HEK293 (cell line): ENCODE measurements around the gene CPM.
A peak's percentile ranks its signal among the peaks of the same experiment; 100 is the strongest.

Experiments
- CTCF ChIA-PET: fragments of 350-600 bp; formaldehyde crosslinking; extraction: SDS; loops from one replicate; lab custom pipeline; 2021; ENCODE audit warnings: antibody characterized with exemption; lab: Yijun Ruan, JAX
- POLR2A ChIA-PET: fragments of 300-600 bp; formaldehyde crosslinking; extraction: SDS; loops from one replicate; lab custom pipeline; 2020; ENCODE audit warnings: antibody characterized with exemption, inconsistent platforms; lab: Yijun Ruan, JAX
- H3K27ac ChIP-seq: fragments of 200-500 bp; sonication (Bioruptor generic); 2 replicates; pipeline ENCODE4 v1.5.1; 2014; ENCODE audit warnings: low read depth, low read length, control low read depth, inconsistent platforms; ENCODE audit errors: extremely low read depth
- H3K36me3 ChIP-seq, 2 experiments: fragments of 200-500 bp in 1 of 2; sonication (Bioruptor generic) in 1 of 2; 1 replicate in 1 of 2; 2 replicates in 1 of 2; pipeline ENCODE4 v1.5.1; 2014 to 2017; ENCODE audit warnings: inconsistent platforms in 2 of 2, low read length in 2 of 2; ENCODE audit not compliant: control insufficient read depth in 2 of 2, insufficient read depth in 1 of 2
- H3K4me1 ChIP-seq: fragments of 200-500 bp; sonication (Bioruptor generic); 2 replicates; pipeline ENCODE4 v1.5.1; 2014; ENCODE audit warnings: mild to moderate bottlenecking, low read length, inconsistent platforms; ENCODE audit not compliant: control insufficient read depth, insufficient read depth
- H3K4me3 ChIP-seq: 2 replicates; pipeline ENCODE4 v1.5.1; 2011; ENCODE audit warnings: low read depth, mild to moderate bottlenecking, control low read depth, low read length, moderate library complexity
- H3K9me3 ChIP-seq: fragments of 200-500 bp; sonication (Bioruptor generic); 2 replicates; pipeline ENCODE4 v1.5.1; 2014; ENCODE audit warnings: low read depth, low read length, inconsistent platforms; ENCODE audit not compliant: control insufficient read depth, insufficient read depth
- EGR2 ChIP-seq: fragments of 450-650 bp; formaldehyde crosslinking; IDR thresholded peaks from 2 replicates; pipeline ENCODE4 v1.5.1; 2016; ENCODE audit warnings: low read depth, missing biosample characterization, missing genetic modification characterization
- GLIS1 ChIP-seq: fragments of 450-650 bp; formaldehyde crosslinking; IDR thresholded peaks from 2 replicates; pipeline ENCODE4 v1.5.1; 2016; ENCODE audit warnings: missing biosample characterization, missing genetic modification characterization
- REST ChIP-seq: fragments of 450-650 bp; formaldehyde crosslinking; IDR thresholded peaks from 2 replicates; pipeline ENCODE4 v1.5.1; 2016; ENCODE audit warnings: missing biosample characterization, missing genetic modification characterization
- ZBTB1 ChIP-seq: fragments of 450-650 bp; formaldehyde crosslinking; IDR thresholded peaks from 2 replicates; pipeline ENCODE4 v1.5.1; 2016; ENCODE audit warnings: missing biosample characterization, missing genetic modification characterization
- ZBTB48 ChIP-seq: fragments of 450-650 bp; formaldehyde crosslinking; IDR thresholded peaks from 2 replicates; pipeline ENCODE4 v1.5.1; 2016; ENCODE audit warnings: missing biosample characterization, missing genetic modification characterization
- ZFHX2 ChIP-seq: fragments of 450-650 bp; formaldehyde crosslinking; conservative IDR thresholded peaks from 2 replicates; pipeline ENCODE4 v1.5.1; 2016; ENCODE audit warnings: missing biosample characterization, missing genetic modification characterization
- ZIC2 ChIP-seq: fragments of 450-650 bp; formaldehyde crosslinking; IDR thresholded peaks from 2 replicates; pipeline ENCODE4 v1.5.1; 2016; ENCODE audit warnings: missing biosample characterization, missing genetic modification characterization
- ZNF274 ChIP-seq, 2 experiments: fragments of 200-500 bp in 1 of 2; fragments of 450-650 bp in 1 of 2; sonication (Bioruptor generic) in 1 of 2; formaldehyde crosslinking in 1 of 2; IDR thresholded peaks; 2 replicates each; pipeline versions ENCODE4 v1.5.1 to v1.6.1; 2014 to 2016; ENCODE audit warnings: borderline replicate concordance in 1 of 2, inconsistent platforms in 1 of 2, low read length in 1 of 2, missing biosample characterization in 1 of 2, missing genetic modification characterization in 1 of 2
- ZNF354C ChIP-seq: fragments of 450-650 bp; formaldehyde crosslinking; IDR thresholded peaks from 2 replicates; pipeline ENCODE4 v1.5.1; 2016; ENCODE audit warnings: missing biosample characterization, missing genetic modification characterization, low read depth, borderline replicate concordance
- ZSCAN30 ChIP-seq: fragments of 450-650 bp; IDR thresholded peaks from 2 replicates; pipeline ENCODE4 v1.5.1; 2018; ENCODE audit warnings: missing biosample characterization, mild to moderate bottlenecking, missing genetic modification characterization, moderate library complexity
- TF ChIP-seq, protein P1 (sequence below): fragments of 450-650 bp; formaldehyde crosslinking; IDR thresholded peaks from 2 replicates; pipeline ENCODE4 v1.5.1; 2016; ENCODE audit warnings: missing biosample characterization, missing genetic modification characterization
- TF ChIP-seq, protein P2 (sequence below): fragments of 450-650 bp; formaldehyde crosslinking; IDR thresholded peaks from 2 replicates; pipeline ENCODE4 v1.5.1; 2016; ENCODE audit warnings: missing biosample characterization, missing genetic modification characterization
- TF ChIP-seq, protein P3 (sequence below): fragments of 450-650 bp; formaldehyde crosslinking; IDR thresholded peaks from 2 replicates; pipeline ENCODE4 v1.5.1; 2017; ENCODE audit warnings: missing biosample characterization, missing genetic modification characterization

Gene CPM

DNA sequence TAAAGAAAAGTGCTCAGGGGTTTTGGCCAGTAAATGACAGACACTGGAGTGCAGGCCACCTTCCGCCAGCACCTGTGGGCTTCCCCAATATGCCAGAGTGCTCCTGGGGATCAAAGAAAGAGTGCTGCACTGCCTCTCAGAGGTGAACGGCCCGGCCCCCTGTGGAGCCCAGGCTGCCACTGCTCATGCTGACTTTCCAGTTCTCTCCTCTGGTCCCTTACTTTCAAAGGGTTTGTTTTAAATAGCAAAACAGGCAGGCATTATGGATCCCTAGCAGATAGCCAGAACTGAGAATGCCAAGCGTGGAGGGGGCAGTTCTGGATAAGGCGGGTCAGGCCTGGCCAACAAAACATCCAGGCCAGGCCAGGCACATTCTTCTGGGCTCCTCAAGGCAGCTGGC lies 65.4 kb downstream of the CPM start:
- no peak for TF ChIP-seq REST
- TF ChIP-seq, protein P1, sequence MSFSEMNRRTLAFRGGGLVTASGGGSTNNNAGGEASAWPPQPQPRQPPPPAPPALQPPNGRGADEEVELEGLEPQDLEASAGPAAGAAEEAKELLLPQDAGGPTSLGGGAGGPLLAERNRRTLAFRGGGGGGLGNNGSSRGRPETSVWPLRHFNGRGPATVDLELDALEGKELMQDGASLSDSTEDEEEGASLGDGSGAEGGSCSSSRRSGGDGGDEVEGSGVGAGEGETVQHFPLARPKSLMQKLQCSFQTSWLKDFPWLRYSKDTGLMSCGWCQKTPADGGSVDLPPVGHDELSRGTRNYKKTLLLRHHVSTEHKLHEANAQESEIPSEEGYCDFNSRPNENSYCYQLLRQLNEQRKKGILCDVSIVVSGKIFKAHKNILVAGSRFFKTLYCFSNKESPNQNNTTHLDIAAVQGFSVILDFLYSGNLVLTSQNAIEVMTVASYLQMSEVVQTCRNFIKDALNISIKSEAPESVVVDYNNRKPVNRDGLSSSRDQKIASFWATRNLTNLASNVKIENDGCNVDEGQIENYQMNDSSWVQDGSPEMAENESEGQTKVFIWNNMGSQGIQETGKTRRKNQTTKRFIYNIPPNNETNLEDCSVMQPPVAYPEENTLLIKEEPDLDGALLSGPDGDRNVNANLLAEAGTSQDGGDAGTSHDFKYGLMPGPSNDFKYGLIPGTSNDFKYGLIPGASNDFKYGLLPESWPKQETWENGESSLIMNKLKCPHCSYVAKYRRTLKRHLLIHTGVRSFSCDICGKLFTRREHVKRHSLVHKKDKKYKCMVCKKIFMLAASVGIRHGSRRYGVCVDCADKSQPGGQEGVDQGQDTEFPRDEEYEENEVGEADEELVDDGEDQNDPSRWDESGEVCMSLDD: no peak
- peak; percentile 56; the same call in 1 of the 2 replicates for TF ChIP-seq ZIC2
- TF ChIP-seq ZBTB48 (tag by site-specific recombination): peak; percentile 67
- Histone ChIP-seq H3K27ac (no peak overlapping the region), H3K36me3 (no peaks in the 10 kb centered on the region), H3K4me1 (0 out of 2 replicates have a peak, but pooled peaks cover 6% of the 10 kb centered on the region), H3K4me3 (no peak overlapping the region), H3K9me3 (no peaks in the 10 kb centered on the region)
- ChIA-PET CTCF (interaction anchor here (0.6 to 1.0 kb wide), 3 partner anchors 202 to 536 kb away, joined by 3 to 5 read pairs (median 3); no protein-coding TSS in a partner anchor), POLR2A (no interaction called here)

DNA sequence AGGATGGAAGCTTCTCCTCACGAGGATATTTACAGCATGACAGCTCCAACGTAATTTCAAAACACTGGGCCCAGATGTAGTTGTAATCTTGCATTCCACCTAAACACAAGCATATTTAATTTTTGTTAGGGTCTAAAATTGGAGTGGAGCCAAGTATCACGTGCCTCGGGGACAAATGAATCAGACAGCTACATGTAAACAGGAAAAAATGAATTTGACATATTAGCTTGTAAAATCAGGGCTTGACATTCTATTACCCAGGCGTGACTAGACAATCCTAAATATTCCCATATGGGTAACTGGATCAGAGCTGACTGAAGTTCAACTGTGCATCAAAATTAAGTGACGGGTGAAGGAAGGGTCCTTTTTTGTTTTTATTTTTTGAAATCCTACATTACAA lies 66.0 kb downstream of the CPM start:
- POLR2A ChIA-PET: no interaction called here
- Histone ChIP-seq H3K27ac (no peak overlapping the region), H3K9me3 (no peaks in the 10 kb centered on the region), H3K4me1 (0 out of 2 replicates have a peak, but pooled peaks cover 6% of the 10 kb centered on the region), H3K36me3 (no peaks in the 10 kb centered on the region), H3K4me3 (no peak overlapping the region)
- CTCF ChIA-PET: interaction anchor here (0.8 kb wide), 1 partner anchor 203 kb away, joined by 5 read pairs; no protein-coding TSS in a partner anchor
- TF ChIP-seq, protein P2, sequence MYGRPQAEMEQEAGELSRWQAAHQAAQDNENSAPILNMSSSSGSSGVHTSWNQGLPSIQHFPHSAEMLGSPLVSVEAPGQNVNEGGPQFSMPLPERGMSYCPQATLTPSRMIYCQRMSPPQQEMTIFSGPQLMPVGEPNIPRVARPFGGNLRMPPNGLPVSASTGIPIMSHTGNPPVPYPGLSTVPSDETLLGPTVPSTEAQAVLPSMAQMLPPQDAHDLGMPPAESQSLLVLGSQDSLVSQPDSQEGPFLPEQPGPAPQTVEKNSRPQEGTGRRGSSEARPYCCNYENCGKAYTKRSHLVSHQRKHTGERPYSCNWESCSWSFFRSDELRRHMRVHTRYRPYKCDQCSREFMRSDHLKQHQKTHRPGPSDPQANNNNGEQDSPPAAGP (tag by site-specific recombination): no peak
- TF ChIP-seq, protein P3, sequence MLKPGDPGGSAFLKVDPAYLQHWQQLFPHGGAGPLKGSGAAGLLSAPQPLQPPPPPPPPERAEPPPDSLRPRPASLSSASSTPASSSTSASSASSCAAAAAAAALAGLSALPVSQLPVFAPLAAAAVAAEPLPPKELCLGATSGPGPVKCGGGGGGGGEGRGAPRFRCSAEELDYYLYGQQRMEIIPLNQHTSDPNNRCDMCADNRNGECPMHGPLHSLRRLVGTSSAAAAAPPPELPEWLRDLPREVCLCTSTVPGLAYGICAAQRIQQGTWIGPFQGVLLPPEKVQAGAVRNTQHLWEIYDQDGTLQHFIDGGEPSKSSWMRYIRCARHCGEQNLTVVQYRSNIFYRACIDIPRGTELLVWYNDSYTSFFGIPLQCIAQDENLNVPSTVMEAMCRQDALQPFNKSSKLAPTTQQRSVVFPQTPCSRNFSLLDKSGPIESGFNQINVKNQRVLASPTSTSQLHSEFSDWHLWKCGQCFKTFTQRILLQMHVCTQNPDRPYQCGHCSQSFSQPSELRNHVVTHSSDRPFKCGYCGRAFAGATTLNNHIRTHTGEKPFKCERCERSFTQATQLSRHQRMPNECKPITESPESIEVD (tag by site-specific recombination): peak; percentile 35; the same call in 1 of the 2 replicates
- TF ChIP-seq ZNF274 (IDR thresholded peaks at IDR 0.05; ENCODE audit: low read length): no peak
- TF ChIP-seq ZNF274 (tag by site-specific recombination; IDR thresholded peaks at IDR 0.05; ENCODE audit: borderline replicate concordance): no peak
- no peak for TF ChIP-seq GLIS1 (tag by site-specific recombination)
- no peak for TF ChIP-seq ZSCAN30 (tag by site-specific recombination)

GRCh38 chr12:68865399-68866164 lies 67.4 kb downstream of the CPM start:
- H3K9me3 ChIP-seq: no peaks in the 10 kb centered on the region
- CTCF ChIA-PET: no interaction called here
- no peaks in the 10 kb centered on the region for H3K36me3 ChIP-seq
- H3K4me1 ChIP-seq: 0 out of 2 replicates have a peak, but pooled peaks cover 6% of the 10 kb centered on the region
- no peak for TF ChIP-seq ZBTB1 (tag by site-specific recombination)
- no peak for TF ChIP-seq ZNF354C (tag by site-specific recombination)
- TF ChIP-seq ZFHX2 (tag by site-specific recombination): peak; percentile 97
- peak; percentile 92 for TF ChIP-seq EGR2 (tag by site-specific recombination)
- no peak overlapping the region for H3K27ac ChIP-seq
- H3K4me3 ChIP-seq: no peak overlapping the region
- POLR2A ChIA-PET: no interaction called here
